Endothelial cell of umbilical vein (primary cell): ENCODE data around the gene VPS26C.

Experiments used
- EZH2 ChIP-seq: IDR thresholded peaks from 2 replicates; pipeline ENCODE4 v1.6.1; 2012; ENCODE audit warnings: borderline replicate concordance, low read depth, mild to moderate bottlenecking, moderate library complexity, low read length, inconsistent platforms; ENCODE audit not compliant: severe bottlenecking
- FOS ChIP-seq: IDR thresholded peaks from 2 replicates; pipeline ENCODE4 v1.6.1; 2011; ENCODE audit warnings: mild to moderate bottlenecking, low read length, moderate library complexity, borderline replicate concordance; ENCODE audit not compliant: insufficient read depth
- JUN ChIP-seq: IDR thresholded peaks from 2 replicates; pipeline ENCODE4 v1.6.1; 2011; ENCODE audit warnings: borderline replicate concordance, low read depth; ENCODE audit not compliant: insufficient read length, insufficient read depth
- POLR2A ChIP-seq: IDR thresholded peaks from 2 replicates; pipeline ENCODE4 v1.6.1; 2012; ENCODE audit warnings: low read depth, mild to moderate bottlenecking, control low read depth, low read length
- POLR2AphosphoS5 ChIP-seq: IDR thresholded peaks from 2 replicates; pipeline ENCODE4 v1.6.1; 2012; ENCODE audit warnings: low read depth, mild to moderate bottlenecking, control low read depth, low read length, moderate library complexity; ENCODE audit not compliant: insufficient read depth
- TF ChIP-seq, protein P1 (sequence below), 2 donors: IDR thresholded peaks; 1 replicate in 1 of 2; 2 replicates in 1 of 2; pipeline ENCODE4 v1.5.1; 2011; ENCODE audit warnings: low read length in 2 of 2, mild to moderate bottlenecking in 2 of 2, moderate library complexity in 2 of 2, control low read depth in 1 of 2, inconsistent platforms in 1 of 2, low read depth in 1 of 2; ENCODE audit not compliant: insufficient read depth in 1 of 2; ENCODE audit errors: extremely low read depth in 1 of 2
- TF ChIP-seq, protein P2 (sequence below): IDR thresholded peaks from 2 replicates; pipeline ENCODE4 v1.6.1; 2011; ENCODE audit not compliant: insufficient read depth, insufficient read length

DNA sequence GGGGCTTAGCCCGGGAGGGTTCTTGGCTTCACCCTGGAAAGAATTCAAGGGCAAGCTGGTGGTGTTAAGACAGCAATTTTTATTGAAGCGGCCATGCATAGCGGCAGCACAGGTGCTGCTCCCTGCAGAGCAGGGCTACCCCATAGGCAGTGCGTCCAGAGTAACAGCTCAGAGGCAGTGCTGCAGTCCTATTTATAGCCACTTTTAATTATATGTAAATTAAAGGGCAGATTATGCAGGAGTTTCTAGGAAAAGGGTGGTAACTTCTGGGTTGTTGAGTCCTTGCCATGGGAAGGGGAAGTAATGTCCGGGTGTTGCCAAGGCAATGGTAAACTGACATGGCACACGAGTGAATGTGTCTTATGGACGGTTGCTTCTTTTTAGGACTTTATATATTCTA lies 57.0 kb downstream of the VPS26C start:
- TF ChIP-seq EZH2 (no peak), POLR2A (no peak), FOS (no peak), POLR2AphosphoS5 (no peak), JUN (no peak)
- TF ChIP-seq, protein P1, sequence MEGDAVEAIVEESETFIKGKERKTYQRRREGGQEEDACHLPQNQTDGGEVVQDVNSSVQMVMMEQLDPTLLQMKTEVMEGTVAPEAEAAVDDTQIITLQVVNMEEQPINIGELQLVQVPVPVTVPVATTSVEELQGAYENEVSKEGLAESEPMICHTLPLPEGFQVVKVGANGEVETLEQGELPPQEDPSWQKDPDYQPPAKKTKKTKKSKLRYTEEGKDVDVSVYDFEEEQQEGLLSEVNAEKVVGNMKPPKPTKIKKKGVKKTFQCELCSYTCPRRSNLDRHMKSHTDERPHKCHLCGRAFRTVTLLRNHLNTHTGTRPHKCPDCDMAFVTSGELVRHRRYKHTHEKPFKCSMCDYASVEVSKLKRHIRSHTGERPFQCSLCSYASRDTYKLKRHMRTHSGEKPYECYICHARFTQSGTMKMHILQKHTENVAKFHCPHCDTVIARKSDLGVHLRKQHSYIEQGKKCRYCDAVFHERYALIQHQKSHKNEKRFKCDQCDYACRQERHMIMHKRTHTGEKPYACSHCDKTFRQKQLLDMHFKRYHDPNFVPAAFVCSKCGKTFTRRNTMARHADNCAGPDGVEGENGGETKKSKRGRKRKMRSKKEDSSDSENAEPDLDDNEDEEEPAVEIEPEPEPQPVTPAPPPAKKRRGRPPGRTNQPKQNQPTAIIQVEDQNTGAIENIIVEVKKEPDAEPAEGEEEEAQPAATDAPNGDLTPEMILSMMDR (IDR thresholded peaks at IDR 0.05; ENCODE audit: extremely low read depth in 1 of 2, insufficient read depth in 1 of 2, low read depth in 1 of 2, low read length in 2 of 2): no peak
- TF ChIP-seq, protein P2, sequence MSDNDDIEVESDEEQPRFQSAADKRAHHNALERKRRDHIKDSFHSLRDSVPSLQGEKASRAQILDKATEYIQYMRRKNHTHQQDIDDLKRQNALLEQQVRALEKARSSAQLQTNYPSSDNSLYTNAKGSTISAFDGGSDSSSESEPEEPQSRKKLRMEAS: no peak
